OCI-LY1 (cell line): ENCODE results near the gene CARS2.
A peak's percentile ranks its signal among the peaks of the same experiment; 100 is the strongest.

ENCODE experiments used
- H2AFZ ChIP-seq: fragments of 200-600 bp; sonication (generic), shearing (Covaris generic); 2 replicates; pipeline ENCODE4 v1.6.0; 2014; ENCODE audit warnings: antibody characterized with exemption, mild to moderate bottlenecking, low read length
- H3F3A ChIP-seq: fragments of 200-600 bp; sonication (generic), shearing (Covaris generic); 2 replicates; pipeline ENCODE4 v1.6.0; 2014; ENCODE audit warnings: mild to moderate bottlenecking, antibody characterized with exemption, low read length, moderate library complexity; ENCODE audit not compliant: insufficient read depth
- H3K27ac ChIP-seq: fragments of 200-600 bp; sonication (generic); 2 replicates; pipeline ENCODE4 v1.5.1; 2014; ENCODE audit warnings: low read length, mixed run types, mild to moderate bottlenecking, low read depth; ENCODE audit not compliant: poor library complexity, severe bottlenecking
- H3K27me3 ChIP-seq: fragments of 200-600 bp; sonication (generic); 2 replicates; pipeline ENCODE4 v1.6.0; 2014; ENCODE audit warnings: antibody characterized with exemption, mild to moderate bottlenecking, low read length, moderate library complexity; ENCODE audit not compliant: insufficient read depth
- H3K36me3 ChIP-seq: fragments of 200-600 bp; sonication (generic); 2 replicates; pipeline ENCODE4 v1.6.1; 2014; ENCODE audit warnings: mild to moderate bottlenecking, antibody characterized with exemption, low read length, moderate library complexity, mixed read lengths; ENCODE audit not compliant: insufficient read depth
- H3K4me1 ChIP-seq: fragments of 200-600 bp; sonication (generic); 2 replicates; pipeline ENCODE4 v1.5.1; 2014; ENCODE audit warnings: mild to moderate bottlenecking, low read length, moderate library complexity; ENCODE audit not compliant: insufficient read depth, severe bottlenecking
- H3K4me2 ChIP-seq: fragments of 200-600 bp; sonication (generic), shearing (Covaris generic); 2 replicates; pipeline ENCODE4 v1.6.1; 2014; ENCODE audit warnings: low read length
- H3K4me3 ChIP-seq: fragments of 200-600 bp; sonication (generic); 2 replicates; pipeline ENCODE4 v1.5.1; 2014; ENCODE audit warnings: low read length, low read depth, mild to moderate bottlenecking, mixed read lengths; ENCODE audit not compliant: poor library complexity, severe bottlenecking
- H3K79me2 ChIP-seq: fragments of 200-600 bp; shearing (Covaris generic); 2 replicates; pipeline ENCODE4 v1.6.1; 2016; ENCODE audit warnings: mixed run types, low read length, mixed read lengths; ENCODE audit not compliant: insufficient read depth
- H3K9ac ChIP-seq: fragments of 200-600 bp; sonication (generic), shearing (Covaris generic); 2 replicates; pipeline ENCODE4 v1.6.1; 2014; ENCODE audit warnings: mild to moderate bottlenecking, low read length, mixed read lengths
- H3K9me2 ChIP-seq: fragments of 200-600 bp; sonication (generic), shearing (Covaris generic); 2 replicates; pipeline ENCODE4 v1.6.1; 2014; ENCODE audit warnings: low read depth, mild to moderate bottlenecking, low read length, mixed read lengths
- H3K9me3 ChIP-seq: fragments of 200-600 bp; shearing (Covaris generic); 2 replicates; pipeline ENCODE4 v1.6.1; 2014; ENCODE audit warnings: low read length, mixed read lengths
- H4K20me1 ChIP-seq: fragments of 200-600 bp; sonication (generic), shearing (Covaris generic); 2 replicates; pipeline ENCODE4 v1.6.0; 2016; ENCODE audit warnings: mild to moderate bottlenecking, low read length; ENCODE audit not compliant: insufficient read depth
- CTCF ChIP-seq: fragments of 200-600 bp; sonication (generic), shearing (Covaris generic); IDR thresholded peaks from 2 replicates; pipeline ENCODE4 v1.5.1; 2017; ENCODE audit warnings: mild to moderate bottlenecking, antibody characterized with exemption, low read length, moderate library complexity, mixed read lengths
- EZH2 ChIP-seq: fragments of 200-600 bp; sonication (generic), shearing (Covaris generic); IDR thresholded peaks from 2 replicates; pipeline ENCODE4 v1.8.0; 2017; ENCODE audit warnings: borderline replicate concordance, mixed run types, mild to moderate bottlenecking, antibody characterized with exemption, low read length, moderate library complexity, mixed read lengths

Gene CARS2

GRCh38 chr13:110715395-110716246, 9.7 kb upstream of the CARS2 start:
- no peaks in the 10 kb centered on the region for H3K9me2 ChIP-seq

GRCh38 chr13:110714797-110715394, 9.0 kb upstream of the CARS2 start:
- Histone ChIP-seq H3K27ac (peak overlapping the region; percentile 90), H3K9ac (peak overlapping the region; percentile 88), H2AFZ (no peak overlapping the region), H3F3A (no peaks in the 10 kb centered on the region; the same call in 1 of the 2 replicates), H4K20me1 (peaks cover 8% of the 10 kb centered on the region; the same call in 1 of the 2 replicates), H3K4me2 (peak overlapping the region; percentile 67), H3K4me3 (peak overlapping the region; percentile 78), H3K36me3 (peaks cover 12% of the 10 kb centered on the region), H3K4me1 (peaks cover 32% of the 10 kb centered on the region), H3K9me3 (no peaks in the 10 kb centered on the region), H3K9me2 (no peaks in the 10 kb centered on the region), H3K27me3 (no peaks in the 10 kb centered on the region), H3K79me2 (peaks cover 46% of the 10 kb centered on the region)
- TF ChIP-seq EZH2 (no peak), CTCF (no peak; the same call in 1 of the 2 replicates)

More at GRCh38 chr13:110715395-110716246, 9.7 kb upstream of the CARS2 start:
- Histone ChIP-seq H3K4me1 (peaks cover 32% of the 10 kb centered on the region), H4K20me1 (peaks cover 12% of the 10 kb centered on the region; the same call in 1 of the 2 replicates), H3K27ac (peak overlapping the region; percentile 90), H3K4me2 (peak overlapping the region; percentile 92), H3F3A (no peaks in the 10 kb centered on the region; the same call in 1 of the 2 replicates), H3K4me3 (peak overlapping the region; percentile 87), H3K79me2 (peaks cover 54% of the 10 kb centered on the region), H3K9ac (peak overlapping the region; percentile 91), H2AFZ (no peak overlapping the region), H3K36me3 (peaks cover 19% of the 10 kb centered on the region), H3K27me3 (no peaks in the 10 kb centered on the region), H3K9me3 (no peaks in the 10 kb centered on the region)
- TF ChIP-seq CTCF (peak; percentile 33; the same call in 1 of the 2 replicates), EZH2 (no peak)

GRCh38 chr13:110713981-110714796, 8.3 kb upstream of the CARS2 start:
- no peaks in the 10 kb centered on the region for H3K9me2 ChIP-seq
- TF ChIP-seq EZH2 (no peak), CTCF (peak; percentile 28; the same call in 1 of the 2 replicates)
- peak overlapping the region; percentile 88 for H3K9ac ChIP-seq
- peak overlapping the region; percentile 90 for H3K27ac ChIP-seq
- peak overlapping the region; percentile 78 for H3K4me3 ChIP-seq
- H3K36me3 ChIP-seq, result peaks cover 5% of the 10 kb centered on the region
- H3K27me3 ChIP-seq, result no peaks in the 10 kb centered on the region
- H4K20me1 ChIP-seq, result peaks cover 8% of the 10 kb centered on the region; the same call in 1 of the 2 replicates
- no peak overlapping the region for H2AFZ ChIP-seq
- H3K9me3 ChIP-seq, result no peaks in the 10 kb centered on the region
- peaks cover 39% of the 10 kb centered on the region for H3K79me2 ChIP-seq
- H3F3A ChIP-seq, result no peaks in the 10 kb centered on the region; the same call in 1 of the 2 replicates
- peaks cover 32% of the 10 kb centered on the region for H3K4me1 ChIP-seq
- peak overlapping the region; percentile 67 for H3K4me2 ChIP-seq
